ENCODE data around the gene PCNX2. TPM values are rescaled to one million over a fixed set of nuclear protein-coding genes. Genes with fewer than 3 reads are reported as not detected.

Gene PCNX2
- total RNA-seq, 1 donor from 2014 or later = 22.1 TPM

DNA sequence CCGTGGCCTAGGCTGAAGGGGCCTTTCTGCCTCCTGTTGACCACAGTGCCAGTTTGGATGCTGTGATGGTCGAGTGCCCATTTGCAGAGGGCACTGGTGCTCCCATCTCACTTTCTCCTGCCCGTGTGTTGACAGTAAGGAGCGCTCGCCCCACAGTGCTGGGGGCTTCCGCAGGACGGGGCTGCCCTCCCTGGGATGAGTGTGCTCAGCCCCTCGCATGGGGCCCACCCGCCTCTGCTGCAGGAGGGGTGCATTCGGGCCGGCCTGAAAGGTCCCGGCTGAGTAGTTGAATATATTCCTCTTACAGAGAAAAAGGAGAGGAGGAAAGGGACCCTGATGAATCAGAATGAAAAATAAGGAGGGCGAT, 307.8 kb downstream of the PCNX2 start:
- intact Hi-C loops (cut with micrococcal nuclease) = no loop called here

GRCh38 chr1:232987046-232987773, 308.3 kb downstream of the PCNX2 start:
- intact Hi-C loops (cut with micrococcal nuclease) = no loop called here

DNA sequence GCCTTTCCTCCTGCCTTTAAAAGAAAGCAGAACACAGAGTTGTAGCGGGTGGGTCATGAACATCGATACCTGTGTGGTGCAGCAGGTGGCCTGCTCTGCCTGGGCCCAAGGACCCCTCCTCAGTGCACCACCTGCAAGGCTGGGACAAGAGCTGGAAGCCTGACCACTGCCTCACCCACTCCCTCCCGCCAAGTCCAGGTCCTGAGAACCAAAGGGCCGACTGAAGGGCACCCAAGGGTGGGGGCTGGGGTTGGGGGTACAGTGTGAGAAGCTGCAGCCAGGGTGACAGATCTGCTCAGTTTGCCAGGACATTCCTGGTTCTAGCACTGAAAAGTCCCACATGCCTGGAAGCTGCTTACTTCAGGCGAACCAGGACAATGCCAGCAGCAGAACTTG, 309.0 kb downstream of the PCNX2 start:
- intact Hi-C loops (cut with micrococcal nuclease) = no loop called here

DNA sequence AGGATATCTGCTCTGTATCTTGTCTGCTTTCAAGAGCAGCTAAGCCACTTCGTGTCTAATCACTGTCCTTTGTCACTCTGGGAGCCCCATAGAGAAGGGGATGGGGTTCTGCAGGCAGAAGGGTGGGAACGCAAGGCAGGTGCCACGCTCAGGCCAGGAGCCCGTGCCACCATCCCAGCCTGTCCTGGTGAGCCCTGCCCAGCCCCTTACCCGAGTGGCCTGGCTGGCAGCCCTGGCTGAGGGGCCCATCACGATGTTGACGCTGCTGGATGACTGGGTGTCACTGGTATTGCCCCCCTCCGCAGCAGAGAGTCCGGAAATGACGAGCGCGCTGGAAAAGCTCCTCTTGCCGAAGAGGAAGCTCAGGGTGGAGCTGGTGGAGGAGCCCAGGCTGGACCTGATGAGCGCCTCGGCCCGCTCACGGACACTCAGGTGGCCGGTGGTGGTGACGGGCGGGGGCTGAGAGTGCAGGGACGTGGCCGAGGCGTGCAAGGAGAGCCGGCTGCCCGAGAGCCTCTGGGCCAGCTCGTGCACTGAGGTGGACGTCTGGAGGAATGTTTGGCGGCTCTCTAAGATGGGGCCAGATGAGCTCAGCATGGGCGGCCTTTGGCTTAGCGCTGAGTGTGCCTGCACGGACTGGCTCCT, 309.5 kb downstream of the PCNX2 start:
- intact Hi-C loops (cut with micrococcal nuclease) = no loop called here

- intact Hi-C loops (cut with micrococcal nuclease) = no loop called here
These were observed 310.7 kb downstream of the PCNX2 start for GRCh38 chr1:232984577-232985425.

- intact Hi-C loops (cut with micrococcal nuclease) = no loop called here
These were observed 311.5 kb downstream of the PCNX2 start for GRCh38 chr1:232983817-232984567.

- intact Hi-C loops (cut with micrococcal nuclease) = no loop called here
These were observed 312.1 kb downstream of the PCNX2 start for GRCh38 chr1:232983375-232983774.

DNA sequence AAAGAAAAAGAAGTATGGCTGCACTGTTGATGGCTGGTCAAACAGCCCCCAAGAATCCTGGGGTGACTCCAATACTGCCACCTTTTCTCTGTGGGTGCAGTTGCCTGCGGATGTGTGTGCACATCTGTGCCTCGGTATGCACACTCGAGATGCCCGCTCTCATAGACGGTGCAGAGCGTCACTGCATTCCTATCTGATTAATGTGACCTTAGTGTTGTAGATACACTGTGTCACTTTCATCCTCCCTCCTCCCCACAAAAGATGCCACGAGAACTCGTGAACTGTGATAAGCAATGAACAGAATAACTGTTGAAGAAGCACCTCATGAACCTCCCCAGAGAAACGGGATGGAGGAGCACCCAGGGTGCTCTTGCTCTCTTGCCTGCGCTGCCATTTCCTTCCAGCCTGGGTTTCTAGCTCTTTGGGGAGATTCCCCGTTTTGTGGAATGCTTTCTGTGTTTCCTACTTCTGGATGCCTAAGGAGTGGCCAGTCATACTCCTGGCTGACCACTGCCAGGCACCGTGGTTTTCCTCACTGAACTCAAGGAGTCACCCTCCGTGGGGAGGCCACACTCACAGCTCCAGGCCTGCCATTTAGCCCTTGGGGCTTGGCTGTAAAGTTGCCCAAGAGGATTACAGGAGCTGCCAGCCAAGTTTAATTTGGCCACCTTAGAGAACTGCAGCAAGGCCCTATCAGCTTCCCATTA, 313.1 kb downstream of the PCNX2 start:
- intact Hi-C loops (cut with micrococcal nuclease) = no loop called here

DNA sequence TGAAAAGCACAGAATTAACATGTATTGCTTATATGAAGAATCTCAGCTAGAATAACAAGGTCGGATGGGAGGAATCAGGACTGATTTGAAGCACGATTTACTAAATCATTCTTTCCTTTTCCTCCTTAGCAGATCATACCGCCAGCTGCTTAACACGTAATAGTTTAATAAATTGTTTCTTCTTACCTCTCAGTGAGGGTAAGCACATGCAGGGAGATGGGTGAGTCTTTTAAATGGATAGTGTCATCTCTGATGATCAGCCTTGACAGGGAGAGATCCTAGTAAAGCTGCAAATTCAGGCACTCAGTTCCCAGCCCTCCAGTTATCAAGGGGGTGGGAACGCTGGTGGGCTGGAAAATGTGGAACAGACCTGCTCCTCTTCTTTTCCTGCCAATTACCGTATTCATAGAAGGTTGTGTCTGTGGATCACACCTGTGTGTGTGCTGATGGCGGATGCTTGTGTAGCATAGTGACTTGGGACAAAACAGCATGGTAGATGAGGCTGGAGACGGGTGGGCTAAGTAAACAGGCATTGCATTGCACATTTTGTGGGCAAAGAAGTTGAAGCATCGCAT, 314.5 kb downstream of the PCNX2 start:
- intact Hi-C loops (cut with micrococcal nuclease) = no loop called here

DNA sequence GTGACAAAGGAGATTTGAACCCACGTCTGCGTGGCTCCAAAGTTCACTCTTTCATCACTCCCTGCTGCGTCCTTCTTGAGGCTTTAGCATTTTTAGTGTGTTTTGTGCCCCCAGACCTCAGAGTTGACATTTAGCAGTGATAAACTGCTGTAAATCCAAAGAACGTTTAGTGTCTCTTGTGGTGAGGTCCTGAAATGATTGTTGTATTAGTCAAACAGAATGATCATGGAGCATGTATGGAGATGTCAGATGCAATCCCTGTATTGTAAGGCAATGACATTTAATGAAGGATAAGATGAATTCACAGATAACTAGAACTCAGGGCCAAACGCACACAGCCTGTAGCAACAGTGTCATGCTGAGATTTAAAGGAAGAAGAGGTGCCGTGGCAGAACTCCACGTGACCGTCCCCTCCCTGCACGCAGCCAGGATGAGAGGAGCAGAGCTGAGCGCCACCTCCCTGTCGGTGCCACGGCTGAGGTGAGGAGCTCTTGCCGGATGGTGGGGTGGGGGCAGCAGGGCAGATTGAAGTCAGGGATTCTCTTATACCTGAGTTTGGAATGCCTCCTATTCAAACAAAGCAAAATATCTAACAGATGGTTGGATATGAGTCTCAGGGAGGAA, 315.1 kb downstream of the PCNX2 start:
- intact Hi-C loops (cut with micrococcal nuclease) = no loop called here

DNA sequence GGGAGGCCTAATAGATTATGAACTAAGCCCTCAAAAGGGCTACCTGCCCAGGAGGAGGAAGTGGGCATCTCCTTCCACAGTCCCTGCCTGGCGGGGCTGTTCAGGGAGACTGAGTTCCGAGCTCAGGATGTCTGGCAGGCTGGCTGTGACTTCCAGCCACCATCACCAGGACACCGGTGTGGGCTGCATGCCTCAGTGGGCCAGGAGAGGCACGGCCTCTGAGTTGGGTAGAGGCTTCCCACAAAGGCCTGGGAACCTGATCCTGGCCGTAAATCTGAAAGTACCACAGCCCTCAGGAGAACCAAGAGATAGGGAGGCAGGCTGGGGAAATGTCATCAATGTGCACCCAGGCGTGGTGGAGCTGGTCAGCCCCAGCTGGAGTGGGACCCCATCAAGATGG, 316.0 kb downstream of the PCNX2 start:
- intact Hi-C loops (cut with micrococcal nuclease) = no loop called here

- intact Hi-C loops (cut with micrococcal nuclease) = no loop called here
These were observed 316.7 kb downstream of the PCNX2 start for GRCh38 chr1:232978815-232979214.

DNA sequence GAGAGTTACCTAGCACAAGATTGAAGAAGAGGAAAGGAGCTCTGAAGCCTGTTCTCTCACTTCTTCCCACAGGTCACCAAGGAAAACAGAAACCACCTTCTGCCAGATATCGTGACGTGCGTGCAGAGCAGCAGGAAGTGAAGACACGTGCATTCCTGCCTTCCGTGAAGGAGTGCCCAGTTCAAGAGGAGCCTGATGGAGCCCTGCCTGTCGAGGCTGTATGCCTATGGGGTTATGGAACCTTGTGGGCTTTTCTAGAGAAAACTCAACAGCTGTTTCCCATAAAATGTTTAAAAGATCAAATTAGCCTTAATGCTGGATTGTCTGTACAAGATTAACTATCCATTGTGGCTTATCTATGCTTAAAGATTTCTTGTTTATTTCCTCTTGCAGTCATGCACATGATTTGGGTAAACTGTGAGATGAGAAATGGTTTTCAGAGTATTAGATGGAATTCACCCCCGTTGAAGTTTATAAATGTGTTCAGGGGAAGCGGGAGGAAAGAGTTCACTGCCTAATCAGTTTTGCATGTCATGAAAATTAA, 317.4 kb downstream of the PCNX2 start:
- intact Hi-C loops (cut with micrococcal nuclease) = no loop called here

DNA sequence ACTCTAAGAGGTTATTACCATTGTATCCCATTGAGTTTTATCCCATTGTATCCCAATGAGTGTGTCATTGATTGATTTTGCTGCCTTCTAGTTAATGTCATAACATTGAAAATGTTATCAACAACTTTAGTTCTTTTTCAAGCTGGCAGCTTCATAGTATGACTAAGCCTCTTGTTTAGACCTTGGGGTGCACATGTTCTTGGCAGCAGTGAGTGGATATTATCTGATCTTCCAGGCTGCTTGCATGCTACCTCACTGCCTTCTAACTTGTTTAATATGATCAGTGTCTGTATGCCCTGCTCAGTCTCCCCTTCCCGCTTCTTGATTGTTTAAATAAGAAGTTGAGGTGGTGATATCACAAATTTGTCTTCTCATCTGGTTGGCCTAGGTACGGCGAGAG, 320.6 kb downstream of the PCNX2 start:
- intact Hi-C loops (cut with micrococcal nuclease) = no loop called here

DNA sequence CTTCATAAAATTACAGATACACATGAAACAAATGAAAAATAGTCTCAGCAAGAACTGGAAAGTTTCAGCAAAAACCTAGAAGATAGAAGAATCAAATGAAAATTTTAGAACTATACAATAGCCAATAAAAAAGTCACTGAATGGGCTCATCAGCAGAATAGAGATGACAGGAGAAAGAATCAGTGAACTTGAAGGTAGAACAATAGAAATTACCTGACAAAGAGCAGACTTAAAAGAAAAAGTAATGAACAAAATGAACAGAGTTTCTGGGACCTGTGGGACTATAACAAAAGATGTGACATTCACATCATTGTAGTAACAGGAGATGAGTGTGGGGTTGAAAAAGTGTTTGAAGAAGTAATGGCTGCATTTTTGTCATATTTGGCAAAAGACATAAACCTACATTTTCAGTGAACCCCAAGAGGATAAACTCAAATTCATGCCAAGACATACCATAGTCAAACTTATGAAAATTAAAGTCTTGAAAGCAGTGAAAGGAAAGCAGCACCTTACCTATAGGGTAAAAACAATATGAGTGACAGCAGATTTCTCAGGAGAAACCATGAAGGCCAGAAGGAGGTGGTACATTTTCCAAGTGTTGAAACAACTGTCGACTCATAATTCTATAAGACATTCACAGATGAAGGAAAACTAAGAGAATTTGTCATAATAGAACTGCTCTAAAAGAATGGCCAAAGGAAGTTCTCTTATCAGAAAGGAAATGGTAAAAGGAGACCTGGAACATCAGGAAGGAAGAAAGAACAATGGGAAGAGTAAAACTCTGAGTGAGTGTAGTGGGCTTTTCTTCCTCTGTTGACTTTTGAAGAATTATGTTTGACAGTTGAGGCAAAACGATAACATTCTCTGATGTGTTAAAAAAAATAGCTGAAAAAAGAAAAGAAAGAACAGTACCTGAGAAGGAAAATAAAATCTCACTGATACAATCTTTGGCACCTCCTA, 321.6 kb downstream of the PCNX2 start:
- intact Hi-C loops (cut with micrococcal nuclease) = no loop called here

DNA sequence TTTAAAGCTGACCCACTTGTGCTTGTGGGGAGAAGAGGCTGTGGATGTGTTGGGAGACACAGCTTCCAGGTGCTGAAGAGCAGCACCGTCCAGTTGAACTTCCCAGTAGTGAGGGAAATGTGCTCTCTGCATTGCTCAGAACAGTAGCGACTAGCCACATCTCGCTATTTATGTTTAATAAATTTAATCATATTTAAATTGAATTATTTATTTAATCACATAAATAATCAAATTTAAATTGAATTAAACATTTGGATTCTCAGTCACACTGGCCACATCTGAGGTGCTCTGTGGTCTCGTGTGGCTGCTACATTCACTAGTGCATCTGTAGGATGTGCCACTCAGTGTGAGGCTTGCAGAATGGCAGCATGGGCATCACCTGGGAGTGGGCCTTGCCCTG, 325.0 kb downstream of the PCNX2 start:
- intact Hi-C loops (cut with micrococcal nuclease) = no loop called here

GRCh38 chr1:232969799-232970198, 325.7 kb downstream of the PCNX2 start:
- intact Hi-C loops (cut with micrococcal nuclease) = no loop called here

GRCh38 chr1:232968965-232969364, 326.6 kb downstream of the PCNX2 start:
- intact Hi-C loops (cut with micrococcal nuclease) = no loop called here

DNA sequence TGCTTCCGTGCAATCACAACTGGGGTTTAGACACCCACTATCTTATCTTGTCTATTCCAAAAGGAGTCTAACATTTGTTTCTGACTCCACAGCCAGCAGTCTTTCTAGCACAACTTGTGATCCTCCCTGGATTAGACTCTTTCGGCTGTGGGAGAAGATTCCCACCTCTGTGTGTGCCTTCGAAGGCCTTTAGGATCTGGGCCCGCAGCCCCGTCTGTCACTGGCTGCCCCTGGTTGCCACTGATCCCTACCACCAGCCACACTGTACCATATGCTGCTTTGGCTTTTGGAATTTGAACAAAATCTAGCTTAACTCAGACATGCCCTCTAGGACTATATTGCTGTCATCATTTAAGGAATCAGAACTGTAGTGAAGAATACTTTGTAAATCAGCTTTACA, 327.1 kb downstream of the PCNX2 start:
- intact Hi-C loops (cut with micrococcal nuclease) = no loop called here

Data from T-helper 2 cell treated with Interferon-gamma antibody and Interleukin-4, amounts not matched to agents 100 ng/mL and 5 ng/mL, for 36 hours (primary cell).